Nucleus accumbens (tissue), 56 donors: ENCODE results near the gene DGCR6.
"Not testable (repeated sequence)": the region's sequence is repeated elsewhere in the genome, so short reads cannot be mapped to it uniquely, and the experiment has no call there.

Source experiments
- DNase-seq, 56 donors: peaks; one replicate each; lab custom pipeline; 2025; lab: John Stamatoyannopoulos, UW

The DGCR6 gene

GRCh38 chr22:18959266-18959665 is 53.1 kb downstream of the DGCR6 start:
- not testable (repeated sequence) for DNase-seq

GRCh38 chr22:18959741-18960140 is 53.6 kb downstream of the DGCR6 start:
- DNase-seq, result not testable (repeated sequence)

DNA sequence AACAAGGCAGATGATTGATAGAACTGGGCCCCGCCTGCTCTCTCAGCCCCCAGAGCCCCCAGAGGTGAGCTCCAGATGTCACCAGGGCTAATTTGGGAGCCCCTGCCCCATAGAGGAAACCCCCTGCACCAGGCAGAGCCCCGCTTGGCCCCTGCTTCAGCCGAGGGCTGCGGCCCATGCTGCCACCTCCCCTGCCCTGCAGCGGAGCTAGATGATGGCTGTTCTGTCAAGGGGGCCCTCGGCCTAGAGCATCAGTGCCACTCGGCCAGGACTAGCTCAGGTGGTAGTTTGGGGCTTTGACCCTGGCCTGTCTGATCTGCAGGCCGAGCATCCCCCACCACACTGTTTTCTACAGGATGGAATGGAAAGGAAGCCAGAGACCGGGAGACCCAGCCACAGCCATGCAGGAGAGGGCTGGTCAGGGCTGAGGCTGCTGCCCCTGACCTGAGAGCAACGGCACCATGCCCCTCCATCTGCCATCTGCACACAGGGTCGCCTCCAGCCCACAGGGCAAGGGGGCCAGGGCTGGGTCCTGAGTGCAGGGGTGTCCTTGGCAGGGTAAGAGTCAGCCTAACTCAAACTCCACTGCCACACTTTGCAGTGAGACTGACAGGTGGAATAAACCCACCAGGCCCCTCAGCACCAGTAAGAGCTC is 54.2 kb downstream of the DGCR6 start:
- not testable (repeated sequence) for DNase-seq

GRCh38 chr22:18961201-18961600 is 55.1 kb downstream of the DGCR6 start:
- not testable (repeated sequence) for DNase-seq
